ENCODE data around the gene FBXL22.

DNA sequence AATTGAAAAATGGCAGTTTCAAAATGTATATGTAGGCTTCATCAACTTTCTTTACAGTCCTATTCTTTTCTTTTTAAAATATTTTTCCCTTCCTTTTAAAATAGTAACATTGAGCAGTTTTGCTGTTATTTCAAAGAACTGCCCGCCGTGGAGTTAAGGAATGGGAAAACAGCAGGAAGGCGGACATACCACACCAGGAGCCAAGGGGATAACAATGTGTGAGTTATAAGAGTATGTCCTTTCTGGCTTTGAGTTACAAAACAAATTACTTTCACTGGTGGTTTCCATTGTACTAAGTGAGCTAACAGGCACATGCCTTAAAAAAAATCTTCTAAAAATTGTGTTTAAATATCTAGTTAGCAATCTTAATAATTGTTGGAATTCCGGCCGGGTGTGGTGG lies 37.4 kb upstream of the FBXL22 start:
- TF ChIP-seq, protein P1, sequence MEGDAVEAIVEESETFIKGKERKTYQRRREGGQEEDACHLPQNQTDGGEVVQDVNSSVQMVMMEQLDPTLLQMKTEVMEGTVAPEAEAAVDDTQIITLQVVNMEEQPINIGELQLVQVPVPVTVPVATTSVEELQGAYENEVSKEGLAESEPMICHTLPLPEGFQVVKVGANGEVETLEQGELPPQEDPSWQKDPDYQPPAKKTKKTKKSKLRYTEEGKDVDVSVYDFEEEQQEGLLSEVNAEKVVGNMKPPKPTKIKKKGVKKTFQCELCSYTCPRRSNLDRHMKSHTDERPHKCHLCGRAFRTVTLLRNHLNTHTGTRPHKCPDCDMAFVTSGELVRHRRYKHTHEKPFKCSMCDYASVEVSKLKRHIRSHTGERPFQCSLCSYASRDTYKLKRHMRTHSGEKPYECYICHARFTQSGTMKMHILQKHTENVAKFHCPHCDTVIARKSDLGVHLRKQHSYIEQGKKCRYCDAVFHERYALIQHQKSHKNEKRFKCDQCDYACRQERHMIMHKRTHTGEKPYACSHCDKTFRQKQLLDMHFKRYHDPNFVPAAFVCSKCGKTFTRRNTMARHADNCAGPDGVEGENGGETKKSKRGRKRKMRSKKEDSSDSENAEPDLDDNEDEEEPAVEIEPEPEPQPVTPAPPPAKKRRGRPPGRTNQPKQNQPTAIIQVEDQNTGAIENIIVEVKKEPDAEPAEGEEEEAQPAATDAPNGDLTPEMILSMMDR (conservative IDR thresholded peaks at IDR 0.05), result no peak
- TF ChIP-seq EZH2 (IDR thresholded peaks at IDR 0.05; ENCODE audit: low read depth), result no peak

Data from PC-9 (cell line).